Measurements from ENCODE around the gene AHCYL2. TPM values are rescaled to one million over a fixed set of nuclear protein-coding genes. Genes with fewer than 3 reads are reported as not detected.

Gene AHCYL2
- total RNA-seq, 4 donors from 2014 or later = 10.9 to 19.4 (median 14.6) TPM

DNA sequence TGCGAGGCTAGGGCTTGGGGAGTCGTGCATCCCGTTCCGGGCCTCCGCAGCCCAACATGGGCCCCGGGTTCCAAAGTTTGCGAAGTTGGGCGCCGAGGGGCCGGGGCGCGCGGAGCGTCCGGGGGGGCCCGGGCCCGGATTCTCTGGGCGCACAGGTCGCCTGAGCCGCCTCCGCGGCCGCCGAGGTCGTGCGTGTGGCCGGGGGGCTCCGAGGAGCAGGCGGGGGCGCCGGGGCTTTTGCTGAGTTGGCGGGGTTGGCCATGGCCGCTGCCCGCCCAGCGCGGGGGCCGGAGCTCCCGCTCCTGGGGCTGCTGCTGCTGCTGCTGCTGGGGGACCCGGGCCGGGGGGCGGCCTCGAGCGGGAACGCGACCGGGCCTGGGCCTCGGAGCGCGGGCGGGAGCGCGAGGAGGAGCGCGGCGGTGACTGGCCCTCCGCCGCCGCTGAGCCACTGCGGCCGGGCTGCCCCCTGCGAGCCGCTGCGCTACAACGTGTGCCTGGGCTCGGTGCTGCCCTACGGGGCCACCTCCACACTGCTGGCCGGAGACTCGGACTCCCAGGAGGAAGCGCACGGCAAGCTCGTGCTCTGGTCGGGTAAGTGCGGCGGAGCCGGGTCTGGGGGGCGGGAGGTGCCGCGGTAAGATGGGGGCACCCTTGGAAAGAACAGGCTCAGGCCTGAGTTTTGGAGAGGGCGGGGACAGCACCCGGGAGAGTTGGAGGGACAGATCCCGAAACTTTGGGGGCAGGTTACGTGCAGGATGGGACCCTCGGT is 35.8 kb upstream of the AHCYL2 start:
- DNase-seq (ENCODE audit: low spot score) = no peak
- peak; percentile 55 for ATAC-seq (ENCODE audit: low FRiP score)

DNA sequence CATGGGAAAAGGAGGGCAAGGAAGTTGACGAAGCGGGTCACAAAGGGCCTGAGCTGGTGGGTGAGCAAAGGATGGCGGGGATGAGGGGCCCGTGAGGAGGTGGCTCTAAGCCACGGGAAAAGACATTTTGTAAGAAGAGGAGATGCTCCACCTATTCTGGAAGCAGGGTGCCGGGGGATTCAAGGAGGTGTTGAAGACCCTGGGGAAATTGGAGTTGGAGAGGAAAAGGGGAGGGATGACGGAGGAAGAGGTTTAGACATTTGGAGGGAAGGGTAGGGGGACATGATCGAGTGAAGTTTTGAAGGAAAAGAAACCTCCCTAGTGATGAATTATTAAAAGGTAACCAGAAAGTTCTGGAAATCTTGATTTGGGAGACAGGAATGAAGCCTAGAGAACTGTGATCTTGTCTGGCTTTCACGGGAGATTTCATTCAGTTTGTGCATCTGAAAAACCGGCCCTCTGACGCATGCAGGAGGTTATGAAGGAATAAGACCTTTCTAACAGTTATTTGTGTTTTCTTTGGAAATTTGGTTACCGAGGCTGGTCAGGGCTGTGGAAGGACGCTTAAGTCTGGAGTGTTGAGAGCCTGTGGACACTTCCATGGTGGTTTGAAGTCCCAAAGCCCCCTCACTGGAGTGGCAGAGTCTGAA is 35.0 kb upstream of the AHCYL2 start:
- no peak for ATAC-seq (ENCODE audit: low FRiP score)
- TF ChIP-seq, protein P1, sequence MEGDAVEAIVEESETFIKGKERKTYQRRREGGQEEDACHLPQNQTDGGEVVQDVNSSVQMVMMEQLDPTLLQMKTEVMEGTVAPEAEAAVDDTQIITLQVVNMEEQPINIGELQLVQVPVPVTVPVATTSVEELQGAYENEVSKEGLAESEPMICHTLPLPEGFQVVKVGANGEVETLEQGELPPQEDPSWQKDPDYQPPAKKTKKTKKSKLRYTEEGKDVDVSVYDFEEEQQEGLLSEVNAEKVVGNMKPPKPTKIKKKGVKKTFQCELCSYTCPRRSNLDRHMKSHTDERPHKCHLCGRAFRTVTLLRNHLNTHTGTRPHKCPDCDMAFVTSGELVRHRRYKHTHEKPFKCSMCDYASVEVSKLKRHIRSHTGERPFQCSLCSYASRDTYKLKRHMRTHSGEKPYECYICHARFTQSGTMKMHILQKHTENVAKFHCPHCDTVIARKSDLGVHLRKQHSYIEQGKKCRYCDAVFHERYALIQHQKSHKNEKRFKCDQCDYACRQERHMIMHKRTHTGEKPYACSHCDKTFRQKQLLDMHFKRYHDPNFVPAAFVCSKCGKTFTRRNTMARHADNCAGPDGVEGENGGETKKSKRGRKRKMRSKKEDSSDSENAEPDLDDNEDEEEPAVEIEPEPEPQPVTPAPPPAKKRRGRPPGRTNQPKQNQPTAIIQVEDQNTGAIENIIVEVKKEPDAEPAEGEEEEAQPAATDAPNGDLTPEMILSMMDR (IDR thresholded peaks at IDR 0.05) = no peak
- no peak for DNase-seq (ENCODE audit: low spot score)

More for the DNA sequence above, 35.8 kb upstream of the AHCYL2 start:
- TF ChIP-seq, protein P1 (IDR thresholded peaks at IDR 0.05) = no peak

DNA sequence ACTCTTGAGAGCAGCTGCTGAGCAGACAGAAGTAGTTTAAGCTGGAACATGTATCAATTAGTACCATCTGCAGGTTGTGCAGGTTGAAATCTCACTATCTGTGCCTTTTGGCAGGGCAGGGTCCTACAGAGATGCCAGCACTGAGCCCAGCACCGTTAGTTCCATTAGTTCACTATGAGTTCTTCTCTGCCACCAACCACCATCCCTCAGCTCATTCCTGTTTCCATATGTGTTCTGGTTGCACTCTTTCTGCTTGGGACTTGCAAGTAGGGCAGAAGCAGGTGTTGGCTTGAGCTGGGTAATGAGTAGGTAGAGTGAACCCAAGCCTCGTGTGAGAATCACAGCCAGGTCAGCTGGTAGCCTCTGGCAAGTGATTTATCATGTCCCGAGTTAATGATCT is 33.6 kb upstream of the AHCYL2 start:
- ATAC-seq (ENCODE audit: low FRiP score) (no peak), DNase-seq (ENCODE audit: low spot score) (no peak)
- TF ChIP-seq, protein P1 (IDR thresholded peaks at IDR 0.05) = no peak

DNA sequence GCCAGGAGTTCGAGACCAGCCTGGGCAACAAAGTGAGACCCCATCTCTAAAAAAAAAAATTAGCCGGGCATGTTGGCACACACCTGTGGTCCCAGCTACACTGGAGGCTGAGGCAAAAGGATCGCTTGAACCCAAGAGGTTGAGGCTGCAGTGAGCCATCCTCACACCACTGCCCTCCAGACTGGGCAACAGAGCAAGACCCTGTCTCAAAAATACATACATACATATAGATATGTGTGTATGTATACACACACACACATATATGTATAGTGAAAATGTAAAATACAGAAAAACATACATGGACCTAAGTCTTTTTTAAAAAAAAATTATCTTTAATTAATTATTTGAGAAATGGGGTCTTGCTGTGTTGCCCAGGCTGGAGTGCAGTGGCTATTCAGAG is 30.9 kb upstream of the AHCYL2 start:
- ATAC-seq (ENCODE audit: low FRiP score) (no peak), DNase-seq (ENCODE audit: low spot score) (no peak)
- TF ChIP-seq, protein P1 (IDR thresholded peaks at IDR 0.05) = no peak

DNA sequence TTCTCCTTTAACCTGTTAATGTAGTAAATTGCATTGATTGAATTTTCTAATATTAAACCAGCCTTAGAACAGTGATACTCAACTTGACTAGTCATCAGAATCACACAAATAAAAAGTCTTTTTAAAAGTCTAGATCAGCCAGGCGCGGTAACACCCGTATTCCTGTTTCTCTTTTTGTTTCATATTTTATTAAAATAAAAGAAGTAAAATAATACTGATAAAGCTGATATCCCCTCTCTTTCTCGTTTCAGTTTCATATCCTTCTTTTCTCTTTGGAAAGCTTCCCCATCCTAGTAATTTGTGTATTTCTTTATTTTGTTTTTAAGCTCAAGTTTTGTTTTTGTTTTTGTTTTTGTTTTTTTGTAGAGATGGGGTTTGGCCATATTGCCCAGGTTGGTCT is 27.1 kb upstream of the AHCYL2 start:
- no peak for ATAC-seq (ENCODE audit: low FRiP score)
- no peak for DNase-seq (ENCODE audit: low spot score)
- TF ChIP-seq, protein P1 (IDR thresholded peaks at IDR 0.05) = no peak

DNA sequence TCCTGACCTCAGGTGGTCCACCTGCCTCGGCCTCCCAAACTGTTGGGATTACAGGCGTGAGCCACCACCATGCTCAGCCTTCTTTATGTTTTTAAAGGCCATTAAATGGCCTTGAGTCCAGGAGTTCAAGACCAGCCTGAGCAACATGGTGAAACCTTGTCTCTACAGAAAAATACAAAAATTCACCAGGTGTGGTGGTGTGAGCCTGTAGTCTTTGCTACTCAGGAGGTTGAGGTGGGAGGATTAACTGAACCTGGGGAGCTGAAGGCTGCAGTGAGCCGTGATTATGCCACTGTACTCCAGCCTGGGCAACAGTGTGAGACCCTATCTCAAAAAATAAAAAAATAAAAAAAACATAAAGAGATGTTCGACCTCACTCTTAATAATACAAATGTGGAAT is 25.4 kb upstream of the AHCYL2 start:
- DNase-seq (ENCODE audit: low spot score) (no peak), ATAC-seq (ENCODE audit: low FRiP score) (no peak)
- TF ChIP-seq, protein P1 (IDR thresholded peaks at IDR 0.05) = no peak

Data from omental fat pad (tissue), 4 donors.